GM18519 (cell line): Measurements from ENCODE around the gene AGBL1.

Experiments
- ATAC-seq: cut with Tn5 transposase; IDR thresholded peaks from one replicate; pipeline ENCODE4 v1.9.1; 2021; ENCODE audit warnings: mild to moderate bottlenecking, moderate library complexity; ENCODE audit not compliant: unreplicated experiment, low FRiP score

The AGBL1 gene

DNA sequence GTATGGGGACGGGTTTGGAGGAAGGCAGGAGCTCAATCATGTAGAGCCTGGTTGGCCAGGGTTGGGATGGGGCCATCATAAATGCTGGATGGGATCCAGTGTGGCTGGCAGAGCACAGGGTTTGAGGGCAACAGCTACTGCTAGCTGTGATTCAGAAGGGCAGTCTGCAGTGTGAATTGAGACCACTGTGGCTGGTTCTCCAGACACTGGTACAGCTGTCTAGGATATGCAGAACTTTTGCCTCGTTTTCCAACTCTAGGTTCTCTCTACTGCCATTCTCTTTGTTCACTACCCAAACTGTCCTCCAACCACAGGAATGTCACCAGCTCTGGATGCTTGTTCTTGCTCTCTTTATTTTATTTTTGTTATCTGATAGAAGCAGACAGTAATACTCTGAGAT lies 543.6 kb downstream of the AGBL1 start:
- ATAC-seq, result no peak

DNA sequence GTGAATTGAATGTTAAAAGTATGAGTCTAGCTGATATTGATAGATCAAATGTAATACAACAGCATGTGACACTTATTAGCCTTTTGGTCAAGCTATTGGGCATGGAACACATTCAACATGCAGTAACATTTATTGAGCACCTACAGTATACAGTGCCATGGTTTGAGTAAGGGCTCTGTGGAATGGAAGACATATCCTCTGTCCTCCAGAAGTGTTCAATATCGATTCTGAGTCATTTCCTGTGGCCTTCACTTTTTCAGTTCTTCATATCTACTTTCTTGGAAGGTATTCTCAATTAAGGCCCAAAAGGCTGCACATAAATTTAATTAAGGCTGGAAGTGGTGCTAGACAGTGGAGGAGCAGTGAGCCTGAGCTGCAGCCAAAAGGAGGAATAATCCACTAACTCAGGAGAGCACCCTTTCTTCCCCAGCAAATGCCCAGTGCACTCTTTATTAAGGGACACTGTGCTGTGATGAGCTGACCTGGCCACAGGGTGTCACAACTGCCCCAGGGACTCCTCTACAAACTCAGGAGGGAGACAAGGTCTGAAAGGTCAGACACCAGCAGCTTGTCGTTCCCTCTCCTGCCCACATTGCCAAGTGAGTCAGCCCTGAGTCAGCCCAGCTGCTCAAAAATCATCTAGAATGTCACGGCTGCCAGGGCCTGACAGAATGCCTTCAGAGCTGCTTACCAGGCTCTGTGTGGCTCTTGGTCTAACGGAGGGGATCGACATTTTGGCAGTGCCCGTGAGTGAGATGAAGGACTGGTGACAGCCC lies 544.8 kb downstream of the AGBL1 start:
- ATAC-seq, result no peak

DNA sequence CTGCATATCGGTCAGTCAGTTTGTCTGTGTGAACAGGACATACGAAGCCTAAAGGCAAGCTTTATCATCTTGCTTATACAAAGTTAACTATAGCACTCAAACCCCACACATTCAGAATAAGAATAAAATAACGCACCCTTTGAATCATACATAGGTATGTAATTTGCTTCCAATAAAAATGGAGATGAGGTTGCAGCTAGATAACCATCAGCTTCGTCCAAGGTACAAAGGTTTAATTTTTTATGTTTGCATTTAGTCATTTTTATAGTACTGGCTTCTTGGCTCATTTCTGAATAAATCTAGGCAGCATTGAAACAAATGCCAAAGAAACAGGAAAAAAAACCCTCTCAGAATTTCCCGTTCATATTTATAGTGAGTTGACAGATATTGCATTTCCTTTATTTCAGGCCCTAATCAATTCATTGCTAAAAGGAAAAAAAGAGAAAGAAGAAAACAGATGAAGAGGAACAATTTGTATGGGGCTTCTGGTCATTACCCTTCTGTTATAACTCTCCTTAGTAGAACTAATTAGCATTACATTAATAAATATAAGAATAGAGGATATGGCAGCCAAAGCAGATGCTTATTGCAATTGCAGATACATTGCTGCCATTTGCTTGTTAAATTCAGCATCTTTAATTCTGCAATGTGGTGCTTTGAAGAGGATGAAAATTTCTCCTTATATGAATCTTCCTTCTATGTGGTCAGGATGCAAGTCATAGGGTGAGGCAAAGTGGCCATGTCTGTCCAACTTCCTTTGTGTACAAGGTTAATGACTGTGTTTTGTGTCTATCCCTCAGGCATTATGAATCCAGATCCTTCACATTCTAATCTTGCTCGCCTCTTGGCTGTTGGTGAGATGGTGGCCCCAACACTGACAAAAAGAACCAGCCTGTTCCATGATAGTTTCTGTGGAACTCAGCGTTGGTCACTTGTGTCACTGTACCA lies 550.0 kb downstream of the AGBL1 start:
- ATAC-seq, result no peak

DNA sequence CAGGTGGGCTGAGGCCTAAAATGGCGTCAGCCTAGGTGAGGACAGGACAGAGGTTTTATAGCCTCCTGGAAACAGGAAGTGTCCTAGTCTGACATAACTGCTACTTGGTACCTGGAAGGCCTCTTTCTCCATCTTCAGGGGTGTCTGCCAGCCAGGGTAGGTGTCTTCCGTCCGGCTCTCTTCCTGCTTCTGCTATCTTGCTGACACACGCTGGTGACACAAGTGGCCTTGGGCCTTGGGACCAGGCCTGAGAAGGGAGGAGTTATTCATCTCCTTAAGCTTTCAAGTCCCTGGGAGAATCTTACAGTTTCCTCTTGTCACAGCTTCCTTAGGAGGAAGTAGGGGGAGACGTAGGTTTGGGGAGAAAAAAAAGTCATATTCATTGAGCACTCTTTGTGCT lies 551.3 kb downstream of the AGBL1 start:
- ATAC-seq, result no peak

DNA sequence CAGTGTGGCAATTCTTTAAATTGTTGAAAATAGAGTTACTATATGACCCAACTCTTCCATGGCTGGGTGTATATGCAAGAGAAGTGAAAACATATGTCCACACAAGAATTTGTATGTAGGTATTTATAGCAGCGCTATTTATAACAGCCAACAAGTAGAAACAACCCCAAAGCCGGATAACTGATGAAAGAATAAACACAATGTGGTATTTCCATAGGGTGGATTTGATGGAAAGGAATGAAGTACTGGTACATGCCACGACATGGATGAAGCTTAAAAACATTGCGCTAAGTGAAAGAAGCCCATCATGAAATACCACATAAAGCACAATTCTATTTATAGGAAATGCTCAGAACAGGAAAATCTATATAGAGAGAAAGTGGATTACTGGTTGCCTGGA lies 554.5 kb downstream of the AGBL1 start:
- no peak for ATAC-seq

GRCh38 chr15:86634992-86635638 lies 555.4 kb downstream of the AGBL1 start:
- ATAC-seq, result no peak

GRCh38 chr15:86644339-86644738 lies 564.7 kb downstream of the AGBL1 start:
- ATAC-seq, result no peak

GRCh38 chr15:86645925-86646500 lies 566.3 kb downstream of the AGBL1 start:
- ATAC-seq, result no peak

- ATAC-seq, result no peak
These were observed 568.3 kb downstream of the AGBL1 start for GRCh38 chr15:86647810-86648440.

GRCh38 chr15:86649277-86649676 lies 569.6 kb downstream of the AGBL1 start:
- ATAC-seq, result no peak

- ATAC-seq, result peak; percentile 44
These were observed 570.4 kb downstream of the AGBL1 start for GRCh38 chr15:86650094-86650493.

- ATAC-seq, result no peak
These were observed 573.9 kb downstream of the AGBL1 start for GRCh38 chr15:86653344-86654197.

- ATAC-seq, result no peak
These were observed 574.8 kb downstream of the AGBL1 start for GRCh38 chr15:86654501-86654900.

GRCh38 chr15:86657305-86657704 lies 577.6 kb downstream of the AGBL1 start:
- no peak for ATAC-seq

GRCh38 chr15:86659724-86660411 lies 580.2 kb downstream of the AGBL1 start:
- ATAC-seq, result no peak

DNA sequence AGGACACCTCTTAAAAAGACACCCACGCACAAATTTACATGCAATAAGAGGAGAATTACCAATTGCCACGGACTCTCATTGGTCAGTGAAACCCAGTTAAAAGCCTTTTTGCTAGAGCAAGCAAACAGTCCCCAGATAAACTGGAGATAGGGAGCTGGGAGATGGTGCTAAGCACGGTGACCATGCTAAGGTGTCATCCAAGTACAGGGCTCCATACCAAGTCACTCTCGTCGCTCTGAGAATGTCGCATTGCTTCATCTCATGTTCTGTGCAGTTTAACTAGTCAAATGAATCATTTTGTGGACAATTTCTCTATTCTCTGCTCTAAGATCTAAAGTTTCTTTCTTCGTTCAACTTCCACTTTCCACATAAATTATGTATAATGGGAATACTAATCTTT lies 581.9 kb downstream of the AGBL1 start:
- no peak for ATAC-seq

DNA sequence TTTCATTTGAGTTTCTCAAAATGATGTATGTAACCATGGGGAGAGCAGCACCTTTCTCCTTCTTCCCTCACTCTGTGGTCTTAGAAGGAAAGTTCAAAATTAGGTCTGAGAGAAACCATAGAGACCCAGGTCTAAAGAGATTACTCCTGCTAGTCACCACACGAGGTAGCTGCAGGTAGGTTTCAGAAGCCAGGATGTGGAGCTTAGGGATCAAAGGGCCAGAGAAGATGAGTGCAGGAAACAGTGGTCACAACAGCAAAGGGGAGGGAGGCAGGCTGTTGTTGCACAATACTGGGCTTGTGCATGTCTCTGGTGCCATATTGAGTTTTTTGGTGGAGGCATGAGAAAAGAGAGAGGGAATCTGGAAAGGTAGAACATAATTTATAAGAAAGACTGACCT lies 583.6 kb downstream of the AGBL1 start:
- ATAC-seq, result no peak

DNA sequence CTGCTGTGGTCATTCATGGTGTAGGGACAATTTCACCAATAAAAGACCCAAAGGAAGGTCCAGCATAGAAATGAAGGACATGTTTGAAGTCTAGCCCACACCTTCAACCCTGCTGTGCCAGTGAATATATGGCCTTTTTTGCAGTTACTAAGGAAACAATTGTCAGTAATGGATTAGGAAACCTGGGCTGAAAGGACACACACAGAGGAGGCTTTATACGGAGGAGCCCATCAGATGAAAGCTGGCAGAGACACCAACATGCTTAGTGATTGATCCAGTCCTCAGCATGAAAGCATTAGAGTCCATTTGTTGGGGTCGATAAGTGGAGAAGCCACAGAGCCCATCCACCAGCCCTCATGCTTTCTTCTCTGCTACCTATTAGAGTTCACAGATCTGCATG lies 584.3 kb downstream of the AGBL1 start:
- ATAC-seq, result no peak

DNA sequence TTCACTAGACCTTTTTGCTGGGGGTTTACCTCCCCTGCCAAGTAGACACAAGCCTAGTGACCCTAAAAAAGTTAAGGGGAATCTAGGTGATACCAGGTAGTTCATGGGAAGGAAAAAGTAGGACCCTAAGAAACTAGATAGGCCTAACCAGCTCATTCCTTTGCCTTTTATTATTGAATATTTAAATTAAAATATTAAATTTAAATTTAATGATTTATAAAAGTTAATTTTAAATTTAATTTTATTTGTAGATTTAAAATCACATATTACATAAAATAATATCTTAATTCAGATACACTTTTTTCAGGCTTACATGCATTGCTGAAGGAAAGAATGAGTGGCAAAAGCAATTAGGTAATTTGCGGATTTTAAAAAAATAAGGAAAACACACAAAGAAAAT lies 584.9 kb downstream of the AGBL1 start:
- no peak for ATAC-seq
